Measurements from ENCODE around the gene KLHL18. TPM values are rescaled to one million over a fixed set of nuclear protein-coding genes. Genes with fewer than 3 reads are reported as not detected.
A peak's percentile ranks its signal among the peaks of the same experiment; 100 is the strongest.

KLHL18 gene
- polyA plus RNA-seq, 1 donor from 2014 or later: 37.0 TPM

DNA sequence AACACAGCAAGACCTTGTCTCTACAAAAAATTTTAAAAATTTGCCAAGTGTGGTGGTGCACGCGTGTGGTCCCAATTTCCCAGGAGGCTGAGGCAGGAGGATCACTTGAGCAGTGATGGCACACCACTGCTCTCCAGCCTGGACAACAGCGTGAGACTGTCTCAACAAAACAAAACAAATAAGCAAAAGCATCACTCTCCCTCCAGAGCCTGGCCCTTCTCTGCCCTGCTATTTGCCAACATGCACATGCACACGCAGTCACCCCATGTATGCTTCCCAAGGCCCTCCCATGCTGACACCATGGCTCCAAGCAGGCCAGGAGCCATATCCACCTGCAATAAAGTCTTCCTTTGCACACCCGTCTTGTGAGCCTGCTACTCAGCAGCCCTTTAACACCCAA is 2.2 kb upstream of the KLHL18 start:
- Histone ChIP-seq H3K4me2 (ENCODE audit: low read length) (no peak overlapping the region), H3K27ac (ENCODE audit: low read length) (no peak overlapping the region), H2AFZ (ENCODE audit: low read depth, low read length) (no peak overlapping the region), H4K20me1 (ENCODE audit: insufficient read depth) (no peaks in the 10 kb centered on the region), H3F3A (ENCODE audit: insufficient read depth, low read length, poor library complexity, severe bottlenecking) (peaks cover 5% of the 10 kb centered on the region), H3K9ac (ENCODE audit: low read length) (no peak overlapping the region), H3K9me3 (ENCODE audit: low read length) (no peaks in the 10 kb centered on the region), H3K9me2 (ENCODE audit: insufficient read depth, low read length) (no peaks in the 10 kb centered on the region), H3K4me3 (ENCODE audit: low read length) (no peak overlapping the region), H3K27me3 (ENCODE audit: insufficient read depth, low read depth, low read length) (no peaks in the 10 kb centered on the region), H3K79me2 (replicated peaks; ENCODE audit: insufficient read depth, low read length) (peaks cover 23% of the 10 kb centered on the region), H3K36me3 (ENCODE audit: insufficient read depth, low read length) (no peaks in the 10 kb centered on the region)
- TF ChIP-seq REST (IDR thresholded peaks at IDR 0.05; ENCODE audit: borderline replicate concordance) (no peak), CTCF (IDR thresholded peaks at IDR 0.05; ENCODE audit: poor library complexity, severe bottlenecking) (no peak), POLR2AphosphoS5 (IDR thresholded peaks at IDR 0.05) (no peak), SMC3 (conservative IDR thresholded peaks at IDR 0.05; ENCODE audit: poor library complexity) (no peak), EZH2 (IDR thresholded peaks at IDR 0.05; ENCODE audit: borderline replicate concordance, insufficient read depth, low read length, poor library complexity, severe bottlenecking) (no peak), RAD21 (conservative IDR thresholded peaks at IDR 0.05) (no peak), MXI1 (conservative IDR thresholded peaks at IDR 0.05; ENCODE audit: poor library complexity, severe bottlenecking) (no peak), EP300 (conservative IDR thresholded peaks at IDR 0.05; ENCODE audit: poor library complexity, severe bottlenecking) (no peak), TAF1 (IDR thresholded peaks at IDR 0.05; ENCODE audit: low read depth) (no peak)

GRCh38 chr3:47283193-47283537 is 421 bp downstream of the KLHL18 start:
- Histone ChIP-seq H3F3A (ENCODE audit: insufficient read depth, low read length, poor library complexity, severe bottlenecking) (peaks cover 5% of the 10 kb centered on the region), H3K9me2 (ENCODE audit: insufficient read depth, low read length) (no peaks in the 10 kb centered on the region), H3K9ac (ENCODE audit: low read length) (peak overlapping the region; percentile 89), H3K36me3 (ENCODE audit: insufficient read depth, low read length) (no peaks in the 10 kb centered on the region), H4K20me1 (ENCODE audit: insufficient read depth) (no peaks in the 10 kb centered on the region), H3K27ac (ENCODE audit: low read length) (peak overlapping the region; percentile 90), H3K4me3 (ENCODE audit: low read length) (peak overlapping the region; percentile 81), H3K27me3 (ENCODE audit: insufficient read depth, low read depth, low read length) (no peaks in the 10 kb centered on the region), H2AFZ (ENCODE audit: low read depth, low read length) (peak overlapping the region; percentile 90), H3K79me2 (replicated peaks; ENCODE audit: insufficient read depth, low read length) (peaks cover 41% of the 10 kb centered on the region), H3K4me2 (ENCODE audit: low read length) (peak overlapping the region; percentile 94), H3K9me3 (ENCODE audit: low read length) (no peaks in the 10 kb centered on the region)
- TF ChIP-seq TAF1 (IDR thresholded peaks at IDR 0.05; ENCODE audit: low read depth): peak; percentile 53
- TF ChIP-seq EP300 (conservative IDR thresholded peaks at IDR 0.05; ENCODE audit: poor library complexity, severe bottlenecking): no peak
